ENCODE measurements around the gene TSR3. TPM values are rescaled to one million over a fixed set of nuclear protein-coding genes. Genes with fewer than 3 reads are reported as not detected.

The TSR3 gene
- total and polyA plus RNA-seq, 2 of the 13 experiments (the other 11 are each of a cell fraction or from before 2014, with no cell fraction given), result 24.2 to 51.0 TPM

- no peak for TF ChIP-seq ZNF251 (CRISPR knock-in tag; IDR thresholded peaks at IDR 0.05)
- no peak for TF ChIP-seq ZNF792 (CRISPR knock-in tag; IDR thresholded peaks at IDR 0.05)
- TF ChIP-seq ELF3 (CRISPR knock-in tag; IDR thresholded peaks at IDR 0.05), result no peak
- no peak for TF ChIP-seq THAP7 (CRISPR knock-in tag; IDR thresholded peaks at IDR 0.05)
- TF ChIP-seq TFDP1 (CRISPR knock-in tag; IDR thresholded peaks at IDR 0.05; ENCODE audit: borderline replicate concordance), result no peak
- peak; percentile 89 for TF ChIP-seq CHD4 (IDR thresholded peaks at IDR 0.05; ENCODE audit: borderline replicate concordance, low read length)
- TF ChIP-seq ZNF276 (CRISPR knock-in tag; IDR thresholded peaks at IDR 0.05; ENCODE audit: low read depth), result no peak
- no peak for TF ChIP-seq SP140L (CRISPR knock-in tag; IDR thresholded peaks at IDR 0.05; ENCODE audit: borderline replicate concordance)
- no peak for TF ChIP-seq THAP8 (CRISPR knock-in tag; IDR thresholded peaks at IDR 0.05; ENCODE audit: borderline replicate concordance)
- no peak for TF ChIP-seq GATA4 (IDR thresholded peaks at IDR 0.05; ENCODE audit: borderline replicate concordance, low read depth)
- TF ChIP-seq MAF1 (CRISPR knock-in tag; IDR thresholded peaks at IDR 0.05; ENCODE audit: borderline replicate concordance), result no peak
- TF ChIP-seq EED (CRISPR knock-in tag; IDR thresholded peaks at IDR 0.05), result no peak
- no peak for TF ChIP-seq NR1H2 (CRISPR knock-in tag; IDR thresholded peaks at IDR 0.05; ENCODE audit: borderline replicate concordance, low read depth)
Measured at GRCh38 chr16:1330931-1331711, 20.6 kb downstream of the TSR3 start (continued).
